ENCODE data around the gene SERPINF2.
"Not testable (repeated sequence)": the region's sequence is repeated elsewhere in the genome, so short reads cannot be mapped to it uniquely, and the experiment has no call there.

The SERPINF2 gene

DNA sequence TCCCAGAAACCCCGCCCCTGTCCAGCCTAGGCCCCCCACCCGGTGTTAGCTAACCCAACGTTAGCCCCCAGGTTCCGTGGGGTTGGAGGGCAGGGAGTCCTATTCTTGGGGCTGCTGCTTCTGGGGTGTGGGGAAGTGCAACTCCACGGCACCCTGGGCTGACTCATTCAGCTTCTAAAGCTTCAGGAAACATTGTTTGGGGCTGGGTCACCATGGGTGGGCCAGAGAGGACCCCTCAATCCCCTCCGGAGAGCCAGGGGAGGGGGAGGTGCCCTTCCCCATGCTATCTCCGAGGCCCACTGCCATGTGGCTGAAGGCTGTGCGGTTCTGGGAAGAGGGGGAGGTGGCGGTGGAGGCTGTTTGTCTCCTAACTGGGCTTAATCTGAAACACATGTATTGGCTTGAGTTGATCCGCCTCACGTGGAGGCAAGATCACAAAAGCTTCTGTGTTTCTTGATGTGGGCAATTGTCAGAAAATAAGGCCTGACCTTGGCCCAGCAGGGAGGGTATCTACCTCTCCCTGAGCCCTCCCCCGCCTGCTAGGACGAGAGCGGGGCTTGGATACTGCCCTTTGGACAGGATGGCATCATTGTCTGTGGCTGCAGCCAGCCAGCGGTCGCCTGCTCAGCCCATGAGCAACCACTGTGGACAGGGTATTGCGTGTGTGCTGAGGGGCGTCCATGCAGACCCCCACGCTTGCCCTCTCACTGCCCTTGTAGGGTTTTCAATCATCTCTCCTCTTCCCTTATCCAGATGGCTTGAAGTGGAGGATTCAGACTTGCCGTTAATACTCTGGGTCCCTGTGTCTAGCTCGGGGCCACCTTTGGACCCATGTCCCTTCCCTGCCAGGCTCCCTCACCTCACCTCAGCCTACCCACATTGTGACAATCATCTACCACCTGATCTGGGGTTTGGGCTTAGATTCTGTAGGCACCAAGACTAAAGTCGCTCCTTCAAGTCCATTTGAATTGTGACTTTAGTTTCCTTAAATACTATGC is 20.5 kb downstream of the SERPINF2 start:
- DNase-seq (ENCODE audit: low read depth in 2 of 2): no peak

- DNase-seq (ENCODE audit: low read depth in 2 of 2): peak; percentile 13 to 16
Measured at GRCh38 chr17:1764284-1764683, 21.6 kb downstream of the SERPINF2 start.

DNA sequence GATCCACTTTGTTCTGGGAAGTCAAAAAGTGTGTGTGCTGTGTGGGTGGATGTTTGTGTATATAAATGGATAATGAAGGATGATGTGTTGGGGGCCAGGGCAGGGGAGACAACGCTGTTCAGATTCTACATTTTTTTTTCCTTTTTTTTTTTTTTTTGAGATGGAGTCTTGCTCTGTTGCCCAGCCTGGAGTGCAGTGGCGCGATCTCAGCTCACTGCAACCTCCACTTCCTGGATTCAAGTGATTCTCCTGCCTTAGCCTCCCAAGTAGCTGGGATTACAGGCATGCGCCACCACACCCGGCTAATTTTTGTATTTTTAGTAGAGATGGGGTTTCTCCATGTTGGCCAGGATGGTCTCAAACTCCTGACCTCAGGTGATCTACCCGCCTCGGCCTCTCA is 22.0 kb downstream of the SERPINF2 start:
- not testable (repeated sequence) for DNase-seq (ENCODE audit: low read depth in 2 of 2)

- no peak for DNase-seq (ENCODE audit: low read depth in 2 of 2)
Measured at GRCh38 chr17:1765576-1765975, 22.9 kb downstream of the SERPINF2 start.

GRCh38 chr17:1766382-1767135 is 23.9 kb downstream of the SERPINF2 start:
- DNase-seq (ENCODE audit: low read depth in 2 of 2): no peak

- DNase-seq (ENCODE audit: low read depth in 2 of 2): no peak
Measured at GRCh38 chr17:1767358-1767757, 24.7 kb downstream of the SERPINF2 start.

- DNase-seq (ENCODE audit: low read depth in 2 of 2): no peak
Measured at GRCh38 chr17:1769822-1770477, 27.3 kb downstream of the SERPINF2 start.

- DNase-seq (ENCODE audit: low read depth in 2 of 2): not testable (repeated sequence)
Measured at GRCh38 chr17:1773000-1773695, 30.5 kb downstream of the SERPINF2 start.

DNA sequence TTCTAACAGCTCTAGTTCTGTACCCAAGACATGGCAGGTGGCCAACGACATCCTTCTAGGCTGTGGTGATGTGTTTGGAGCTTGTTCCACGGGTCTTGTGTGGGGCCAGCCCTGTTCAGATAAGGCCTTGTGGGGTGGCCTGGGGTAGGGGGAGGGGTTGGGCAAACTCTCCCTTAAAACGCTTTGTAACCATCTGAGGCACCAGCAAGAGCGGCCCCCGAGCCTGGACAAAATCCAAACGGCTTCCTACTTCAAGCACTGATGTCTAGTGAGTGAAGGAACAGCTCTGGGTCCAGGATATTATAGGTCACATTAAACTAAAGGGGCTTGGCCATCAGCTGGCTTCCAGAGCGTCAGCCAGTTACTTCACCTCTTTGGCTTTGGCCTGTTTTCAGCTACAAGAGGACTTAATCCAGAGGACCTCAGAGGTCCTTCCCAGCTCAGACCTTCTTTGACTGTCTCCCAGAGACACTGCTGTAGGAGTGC is 31.1 kb downstream of the SERPINF2 start:
- DNase-seq (ENCODE audit: low read depth in 2 of 2): no peak

- DNase-seq (ENCODE audit: low read depth in 2 of 2): no peak
Measured at GRCh38 chr17:1774390-1775176, 31.9 kb downstream of the SERPINF2 start.

- DNase-seq (ENCODE audit: low read depth in 2 of 2): no peak
Measured at GRCh38 chr17:1776328-1776727, 33.7 kb downstream of the SERPINF2 start.

DNA sequence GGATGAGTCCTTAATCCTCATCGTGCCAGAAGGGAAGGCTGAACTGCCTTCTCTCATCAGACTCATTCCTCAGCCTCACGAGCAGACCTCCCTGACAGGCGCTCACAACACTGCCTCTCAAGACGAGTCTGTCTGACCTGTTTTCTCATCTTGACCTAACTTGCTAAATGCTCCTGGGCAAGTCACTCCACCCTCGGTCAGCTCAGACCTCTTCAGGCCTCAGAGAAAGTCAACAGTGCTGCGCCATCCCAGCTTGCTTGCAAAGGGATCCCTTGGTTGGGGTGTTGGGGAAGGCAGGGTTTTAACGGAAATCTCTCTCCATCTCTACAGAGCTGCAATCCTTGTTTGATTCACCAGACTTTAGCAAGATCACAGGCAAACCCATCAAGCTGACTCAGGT is 34.2 kb downstream of the SERPINF2 start:
- DNase-seq (ENCODE audit: low read depth in 2 of 2): no peak

- DNase-seq (ENCODE audit: low read depth in 2 of 2): no peak
Measured at GRCh38 chr17:1779571-1780131, 37.0 kb downstream of the SERPINF2 start.

DNA sequence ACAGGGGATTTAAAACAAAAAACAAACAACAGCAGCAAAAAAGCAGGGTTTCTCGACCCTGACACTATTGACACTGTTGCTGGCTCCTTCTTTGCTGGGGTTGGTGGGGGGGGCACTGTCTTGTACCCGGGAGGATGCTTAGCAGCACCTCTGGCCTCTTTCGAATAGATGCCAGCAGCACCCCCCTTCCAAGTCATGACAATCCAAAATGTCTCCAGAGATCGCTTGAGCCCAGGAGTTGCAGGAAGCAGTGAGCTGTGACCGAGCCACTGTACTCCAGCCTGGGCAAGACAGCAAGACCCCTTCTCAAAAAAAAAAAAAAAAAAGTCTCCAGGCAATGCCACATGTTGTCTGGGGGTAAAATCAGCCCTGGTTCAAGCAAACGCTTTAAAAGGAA is 39.5 kb downstream of the SERPINF2 start:
- no peak for DNase-seq (ENCODE audit: low read depth in 2 of 2)

- DNase-seq (ENCODE audit: low read depth in 2 of 2): no peak
Measured at GRCh38 chr17:1783271-1783670, 40.6 kb downstream of the SERPINF2 start.

- no peak for DNase-seq (ENCODE audit: low read depth in 2 of 2)
Measured at GRCh38 chr17:1783834-1784611, 41.4 kb downstream of the SERPINF2 start.

- no peak for DNase-seq (ENCODE audit: low read depth in 2 of 2)
Measured at GRCh38 chr17:1785930-1786329, 43.3 kb downstream of the SERPINF2 start.

- no peak for DNase-seq (ENCODE audit: low read depth in 2 of 2)
Measured at GRCh38 chr17:1786708-1787107, 44.0 kb downstream of the SERPINF2 start.

- no peak for DNase-seq (ENCODE audit: low read depth in 2 of 2)
Measured at GRCh38 chr17:1787301-1787902, 44.7 kb downstream of the SERPINF2 start.
